ENCODE measurements around the gene GCG. TPM values are rescaled to one million over a fixed set of nuclear protein-coding genes. Genes with fewer than 3 reads are reported as not detected.

The GCG gene
- total RNA-seq, 1 donor from 2014 or later, result not detected

GRCh38 chr2:162106746-162107145 lies 45.3 kb downstream of the GCG start:
- Mint-ChIP-seq H3K27me3 (ENCODE audit: low read depth) (peaks cover 37% of the 10 kb centered on the region), H3K9me3 (ENCODE audit: low read depth) (no peaks in the 10 kb centered on the region), H3K4me3 (ENCODE audit: unreplicated experiment) (no peak overlapping the region), H3K4me1 (ENCODE audit: low read depth) (peaks cover 4% of the 10 kb centered on the region), H3K36me3 (ENCODE audit: low read depth) (no peaks in the 10 kb centered on the region), H3K27ac (ENCODE audit: unreplicated experiment) (no peak overlapping the region)
- TF ChIP-seq CTCF (IDR thresholded peaks at IDR 0.05), result no peak
- no peak for DNase-seq (ENCODE audit: low spot score)

DNA sequence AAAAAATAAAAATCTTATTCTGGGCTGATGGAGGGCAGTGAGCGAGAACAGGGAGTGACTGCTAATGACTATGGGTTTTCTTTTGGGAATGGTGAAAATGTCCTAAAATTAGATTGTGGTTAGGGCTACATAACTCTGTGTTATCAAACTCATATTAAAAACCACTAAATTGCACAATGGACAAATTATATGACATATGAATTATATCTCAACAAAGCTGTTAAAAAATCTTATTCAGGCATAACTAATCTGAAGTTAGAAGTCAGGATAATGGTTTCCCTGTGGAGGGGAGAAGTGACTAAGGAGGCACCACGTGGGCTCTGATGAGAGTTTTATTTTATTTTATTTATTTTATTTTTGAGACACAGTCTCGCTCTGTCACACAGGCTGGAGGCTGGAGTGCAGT lies 45.9 kb downstream of the GCG start:
- no peak overlapping the region for H3K4me3 Mint-ChIP-seq (ENCODE audit: unreplicated experiment)
- peaks cover 4% of the 10 kb centered on the region for H3K4me1 Mint-ChIP-seq (ENCODE audit: low read depth)
- no peaks in the 10 kb centered on the region for H3K9me3 Mint-ChIP-seq (ENCODE audit: low read depth)
- peaks cover 37% of the 10 kb centered on the region for H3K27me3 Mint-ChIP-seq (ENCODE audit: low read depth)
- no peak for DNase-seq (ENCODE audit: low spot score)
- TF ChIP-seq CTCF (IDR thresholded peaks at IDR 0.05), result no peak
- no peaks in the 10 kb centered on the region for H3K36me3 Mint-ChIP-seq (ENCODE audit: low read depth)
- no peak overlapping the region for H3K27ac Mint-ChIP-seq (ENCODE audit: unreplicated experiment)

DNA sequence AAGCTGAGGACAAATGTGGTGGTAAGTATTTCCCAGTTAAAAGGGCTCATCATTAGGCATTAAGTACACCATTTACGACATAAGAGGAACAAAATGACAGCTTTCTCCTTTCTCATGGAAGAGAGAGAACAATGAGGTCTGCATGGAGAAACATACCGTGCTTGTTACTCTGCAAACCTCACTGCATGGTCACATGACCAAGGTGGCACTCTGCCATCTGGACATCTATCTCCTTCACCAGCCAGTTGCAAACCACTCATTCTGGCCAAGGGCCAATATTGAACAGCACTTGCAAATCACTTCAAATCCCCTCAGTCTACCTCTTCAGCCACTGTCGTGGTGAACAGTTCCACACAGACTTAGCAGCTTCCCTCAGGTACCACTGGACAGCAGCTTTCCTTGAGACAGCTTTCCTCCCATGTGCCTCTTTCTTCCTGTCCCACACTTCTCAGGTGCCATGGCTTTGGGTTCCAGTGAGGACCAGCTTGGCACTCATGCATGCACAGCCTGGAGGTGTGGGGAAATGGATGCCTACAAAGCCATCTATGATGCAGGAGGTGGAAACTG lies 48.5 kb downstream of the GCG start:
- Mint-ChIP-seq H3K4me1 (ENCODE audit: low read depth) (peaks cover 4% of the 10 kb centered on the region), H3K36me3 (ENCODE audit: low read depth) (no peaks in the 10 kb centered on the region), H3K4me3 (ENCODE audit: unreplicated experiment) (no peak overlapping the region), H3K27me3 (ENCODE audit: low read depth) (peaks cover 37% of the 10 kb centered on the region), H3K9me3 (ENCODE audit: low read depth) (no peaks in the 10 kb centered on the region), H3K27ac (ENCODE audit: unreplicated experiment) (no peak overlapping the region)
- no peak for TF ChIP-seq CTCF (IDR thresholded peaks at IDR 0.05)
- no peak for DNase-seq (ENCODE audit: low spot score)

- no peaks in the 10 kb centered on the region for H3K9me3 Mint-ChIP-seq (ENCODE audit: low read depth)
- H3K27me3 Mint-ChIP-seq (ENCODE audit: low read depth), result peaks cover 35% of the 10 kb centered on the region
- TF ChIP-seq CTCF (IDR thresholded peaks at IDR 0.05), result no peak
- H3K4me1 Mint-ChIP-seq (ENCODE audit: low read depth), result no peaks in the 10 kb centered on the region
- no peak overlapping the region for H3K4me3 Mint-ChIP-seq (ENCODE audit: unreplicated experiment)
- DNase-seq (ENCODE audit: low spot score), result no peak
- H3K36me3 Mint-ChIP-seq (ENCODE audit: low read depth), result no peaks in the 10 kb centered on the region
- no peak overlapping the region for H3K27ac Mint-ChIP-seq (ENCODE audit: unreplicated experiment)
Observed at GRCh38 chr2:162100579-162100978, 51.5 kb downstream of the GCG start.

DNA sequence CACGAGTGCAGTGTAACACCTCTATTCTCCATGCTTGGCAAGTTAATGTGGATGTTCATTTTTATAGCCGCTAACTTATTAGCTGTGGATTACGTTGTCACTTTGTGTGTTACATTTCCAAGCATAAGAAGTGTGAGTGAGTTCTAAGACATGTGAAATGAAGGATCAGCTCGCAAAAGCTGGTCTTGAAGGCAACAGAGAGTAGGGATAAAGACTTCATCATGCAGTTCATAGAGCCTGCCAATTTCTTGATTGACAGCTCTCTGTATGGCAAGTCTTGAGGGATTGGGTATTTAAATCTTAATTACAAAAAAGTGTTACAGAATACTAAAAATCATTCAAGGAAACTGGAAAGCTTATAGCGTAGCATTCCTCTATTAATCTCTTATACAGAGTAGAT lies 52.2 kb downstream of the GCG start:
- no peaks in the 10 kb centered on the region for H3K4me1 Mint-ChIP-seq (ENCODE audit: low read depth)
- H3K27ac Mint-ChIP-seq (ENCODE audit: unreplicated experiment), result no peak overlapping the region
- no peaks in the 10 kb centered on the region for H3K9me3 Mint-ChIP-seq (ENCODE audit: low read depth)
- no peaks in the 10 kb centered on the region for H3K36me3 Mint-ChIP-seq (ENCODE audit: low read depth)
- H3K4me3 Mint-ChIP-seq (ENCODE audit: unreplicated experiment), result no peak overlapping the region
- peaks cover 32% of the 10 kb centered on the region for H3K27me3 Mint-ChIP-seq (ENCODE audit: low read depth)
- no peak for DNase-seq (ENCODE audit: low spot score)
- TF ChIP-seq CTCF (IDR thresholded peaks at IDR 0.05), result no peak

Other genes starting within 250 kb of the GCG start
- gene DPP4, start 78.0 kb downstream of the GCG start, total RNA-seq, result 0.42 to 0.60 TPM in 2 of 3 replicates, not detected in the other
- gene FAP, start 91.2 kb upstream of the GCG start, total RNA-seq, result 163 to 205 TPM (median 171 TPM) in 3 replicates
- gene IFIH1, start 166.4 kb upstream of the GCG start, total RNA-seq, result 1.8 to 4.2 TPM (median 2.1 TPM) in 3 replicates
- 4.0 to 4.8 TPM (median 4.5 TPM) in 3 replicates for gene GCA, start 191.9 kb upstream of the GCG start, total RNA-seq